ENCODE measurements around the gene NAV1. TPM values are rescaled to one million over a fixed set of nuclear protein-coding genes. Genes with fewer than 3 reads are reported as not detected.

Gene NAV1
- polyA plus RNA-seq, 1 donor (not counting 4 experiments of a cell fraction or from before 2014, with no cell fraction given) = 13.2 TPM

- Histone ChIP-seq H3K27ac (ENCODE audit: control insufficient read depth, insufficient read depth, low read length) (no peak overlapping the region), H3K9me1 (ENCODE audit: control insufficient read depth, extremely low read depth, insufficient read depth, low read length) (peaks cover 8% of the 10 kb centered on the region), H2AFZ (ENCODE audit: control insufficient read depth, low read length) (no peak overlapping the region), H3K4me3 (ENCODE audit: control insufficient read depth in 2 of 3, extremely low read depth in 1 of 3, insufficient read depth in 2 of 3, low read depth in 1 of 3, low read length in 3 of 3) (no peak overlapping the region), H3K79me2 (ENCODE audit: control insufficient read depth, insufficient read depth, low read length) (peaks cover 89% of the 10 kb centered on the region), H3K9ac (ENCODE audit: control insufficient read depth, extremely low read depth, insufficient read depth, low read length) (no peak overlapping the region), H3K27me3 (ENCODE audit: control insufficient read depth, extremely low read depth, insufficient read depth, low read length) (no peaks in the 10 kb centered on the region), H3K9me3 (ENCODE audit: control insufficient read depth, low read depth, low read length) (no peaks in the 10 kb centered on the region), H3K4me1 (ENCODE audit: control insufficient read depth, extremely low read depth, insufficient read depth, low read length) (peaks cover 36% of the 10 kb centered on the region), H3K36me3 (ENCODE audit: control insufficient read depth in 2 of 2, extremely low read depth in 1 of 2, insufficient read depth in 2 of 2, low read length in 2 of 2) (peaks cover 6 to 27% of the 10 kb centered on the region in 2 experiments), H3K4me2 (ENCODE audit: control insufficient read depth, extremely low read depth, insufficient read depth, low read depth, low read length) (no peak overlapping the region), H4K20me1 (ENCODE audit: control insufficient read depth, extremely low read depth, insufficient read depth, low read length) (peaks cover 14% of the 10 kb centered on the region)
- TF ChIP-seq CTCF (optimal IDR thresholded peaks at IDR 0.05 in 1 of 3, IDR thresholded peaks at IDR 0.05 in 1 of 3, conservative IDR thresholded peaks at IDR 0.05 in 1 of 3; ENCODE audit: extremely low read depth in 1 of 3, insufficient read depth in 2 of 3, low read length in 3 of 3) (no peak), EZH2 (IDR thresholded peaks at IDR 0.05; ENCODE audit: low read length) (no peak)
- dilution Hi-C loops (cut with MboI; ENCODE audit: extremely low pct_ligation_motif_present, low sequenced_read_pairs) = no loop called here
- FAIRE-seq (no peak), DNase-seq (ENCODE audit: low read depth, low spot score) (no peak)
Observed at GRCh38 chr1:201501812-201502510, 37.0 kb upstream of the NAV1 start.

- peaks cover 87% of the 10 kb centered on the region for H3K79me2 ChIP-seq (ENCODE audit: control insufficient read depth, insufficient read depth, low read length)
- DNase-seq (ENCODE audit: low read depth, low spot score) (no peak), FAIRE-seq (no peak)
- no peaks in the 10 kb centered on the region for H3K9me3 ChIP-seq (ENCODE audit: control insufficient read depth, low read depth, low read length)
- H3K4me2 ChIP-seq (ENCODE audit: control insufficient read depth, extremely low read depth, insufficient read depth, low read depth, low read length) = no peak overlapping the region
- no peaks in the 10 kb centered on the region for H3K27me3 ChIP-seq (ENCODE audit: control insufficient read depth, extremely low read depth, insufficient read depth, low read length)
- no peak overlapping the region for H3K27ac ChIP-seq (ENCODE audit: control insufficient read depth, insufficient read depth, low read length)
- peaks cover 6 to 27% of the 10 kb centered on the region in 2 experiments for H3K36me3 ChIP-seq (ENCODE audit: control insufficient read depth in 2 of 2, extremely low read depth in 1 of 2, insufficient read depth in 2 of 2, low read length in 2 of 2)
- H3K4me3 ChIP-seq (ENCODE audit: control insufficient read depth in 2 of 3, extremely low read depth in 1 of 3, insufficient read depth in 2 of 3, low read depth in 1 of 3, low read length in 3 of 3) = no peak overlapping the region
- H4K20me1 ChIP-seq (ENCODE audit: control insufficient read depth, extremely low read depth, insufficient read depth, low read length) = peaks cover 14% of the 10 kb centered on the region
- peaks cover 40% of the 10 kb centered on the region for H3K4me1 ChIP-seq (ENCODE audit: control insufficient read depth, extremely low read depth, insufficient read depth, low read length)
- peaks cover 8% of the 10 kb centered on the region for H3K9me1 ChIP-seq (ENCODE audit: control insufficient read depth, extremely low read depth, insufficient read depth, low read length)
- H3K9ac ChIP-seq (ENCODE audit: control insufficient read depth, extremely low read depth, insufficient read depth, low read length) = no peak overlapping the region
- dilution Hi-C loops (cut with MboI; ENCODE audit: extremely low pct_ligation_motif_present, low sequenced_read_pairs) = no loop called here
- no peak overlapping the region for H2AFZ ChIP-seq (ENCODE audit: control insufficient read depth, low read length)
- TF ChIP-seq CTCF (optimal IDR thresholded peaks at IDR 0.05 in 1 of 3, IDR thresholded peaks at IDR 0.05 in 1 of 3, conservative IDR thresholded peaks at IDR 0.05 in 1 of 3; ENCODE audit: extremely low read depth in 1 of 3, insufficient read depth in 2 of 3, low read length in 3 of 3) (no peak), EZH2 (IDR thresholded peaks at IDR 0.05; ENCODE audit: low read length) (no peak)
Observed at GRCh38 chr1:201502511-201502857, 36.4 kb upstream of the NAV1 start.
